ENCODE measurements around the gene ATP2B2. TPM values are rescaled to one million over a fixed set of nuclear protein-coding genes. Genes with fewer than 3 reads are reported as not detected.

ATP2B2 gene
- total RNA-seq, 2 donors from 2014 or later = 0.07 to 0.11 TPM

DNA sequence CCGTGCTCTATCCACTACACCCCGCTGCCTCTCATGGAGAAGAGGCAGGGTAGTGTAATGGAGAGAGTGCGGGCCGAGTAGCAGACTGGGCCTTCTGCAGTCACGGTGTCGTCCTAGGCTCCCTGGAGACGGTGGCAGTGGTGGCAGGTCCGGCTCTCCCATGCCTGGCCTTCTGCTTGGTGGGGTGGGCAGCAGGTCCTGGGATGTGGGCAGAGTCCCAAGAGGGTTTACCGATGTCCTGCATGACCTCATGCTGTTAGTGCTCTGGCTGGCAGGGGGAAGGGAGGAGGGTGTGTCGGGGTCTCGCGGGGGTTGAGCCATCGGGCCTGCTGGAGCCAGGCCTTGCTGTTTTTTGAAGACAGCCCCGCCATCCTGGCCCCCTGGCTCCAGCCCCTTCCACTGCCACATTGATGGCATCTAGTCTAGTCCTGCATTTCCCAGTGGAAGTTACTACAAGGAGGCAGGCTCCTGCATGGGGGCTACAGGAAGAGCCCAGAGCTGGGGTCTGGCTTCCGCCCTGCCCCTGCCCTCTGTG, 110.8 kb downstream of the ATP2B2 start:
- Histone ChIP-seq H3K27me3 (no peaks in the 10 kb centered on the region), H3K9me3 (no peaks in the 10 kb centered on the region), H3K9ac (ENCODE audit: low read depth in 2 of 2, low read length in 2 of 2) (no peak overlapping the region), H3K36me3 (no peaks in the 10 kb centered on the region), H3K27ac (no peak overlapping the region), H3K4me3 (no peak overlapping the region), H3K4me1 (no peaks in the 10 kb centered on the region)
- intact Hi-C loops (cut with DNase I) = no loop called here
- DNase-seq = no peak
- TF ChIP-seq, protein P1, sequence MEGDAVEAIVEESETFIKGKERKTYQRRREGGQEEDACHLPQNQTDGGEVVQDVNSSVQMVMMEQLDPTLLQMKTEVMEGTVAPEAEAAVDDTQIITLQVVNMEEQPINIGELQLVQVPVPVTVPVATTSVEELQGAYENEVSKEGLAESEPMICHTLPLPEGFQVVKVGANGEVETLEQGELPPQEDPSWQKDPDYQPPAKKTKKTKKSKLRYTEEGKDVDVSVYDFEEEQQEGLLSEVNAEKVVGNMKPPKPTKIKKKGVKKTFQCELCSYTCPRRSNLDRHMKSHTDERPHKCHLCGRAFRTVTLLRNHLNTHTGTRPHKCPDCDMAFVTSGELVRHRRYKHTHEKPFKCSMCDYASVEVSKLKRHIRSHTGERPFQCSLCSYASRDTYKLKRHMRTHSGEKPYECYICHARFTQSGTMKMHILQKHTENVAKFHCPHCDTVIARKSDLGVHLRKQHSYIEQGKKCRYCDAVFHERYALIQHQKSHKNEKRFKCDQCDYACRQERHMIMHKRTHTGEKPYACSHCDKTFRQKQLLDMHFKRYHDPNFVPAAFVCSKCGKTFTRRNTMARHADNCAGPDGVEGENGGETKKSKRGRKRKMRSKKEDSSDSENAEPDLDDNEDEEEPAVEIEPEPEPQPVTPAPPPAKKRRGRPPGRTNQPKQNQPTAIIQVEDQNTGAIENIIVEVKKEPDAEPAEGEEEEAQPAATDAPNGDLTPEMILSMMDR (IDR thresholded peaks at IDR 0.05) = no peak

DNA sequence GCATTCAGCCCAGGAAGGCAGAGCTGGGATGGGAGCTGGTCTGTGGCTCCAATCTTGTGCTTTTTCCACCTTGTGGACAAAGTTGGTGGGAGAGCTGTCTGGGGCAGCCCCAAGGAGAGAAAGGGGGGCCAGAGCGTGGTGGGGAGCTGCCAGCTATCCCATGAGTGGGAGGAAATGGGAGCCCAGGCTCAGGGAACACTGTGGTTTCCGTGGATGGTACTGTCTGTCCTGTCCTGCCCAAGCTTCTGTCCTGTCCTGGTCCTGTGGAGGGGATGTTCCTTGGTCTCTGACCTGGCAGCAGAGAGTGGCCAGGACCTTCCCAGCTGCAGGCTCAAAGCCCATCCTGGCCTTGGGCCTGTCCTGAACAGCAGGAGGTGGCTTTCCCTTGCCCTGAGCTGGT, 111.9 kb downstream of the ATP2B2 start:
- no peak overlapping the region for H3K4me3 ChIP-seq
- no peaks in the 10 kb centered on the region for H3K9me3 ChIP-seq
- intact Hi-C loops (cut with DNase I) = no loop called here
- H3K4me1 ChIP-seq = no peaks in the 10 kb centered on the region
- TF ChIP-seq, protein P1 (IDR thresholded peaks at IDR 0.05) = no peak
- H3K36me3 ChIP-seq = no peaks in the 10 kb centered on the region
- H3K27ac ChIP-seq = no peak overlapping the region
- no peak for DNase-seq
- no peak overlapping the region for H3K9ac ChIP-seq (ENCODE audit: low read depth in 2 of 2, low read length in 2 of 2)
- H3K27me3 ChIP-seq = no peaks in the 10 kb centered on the region

DNA sequence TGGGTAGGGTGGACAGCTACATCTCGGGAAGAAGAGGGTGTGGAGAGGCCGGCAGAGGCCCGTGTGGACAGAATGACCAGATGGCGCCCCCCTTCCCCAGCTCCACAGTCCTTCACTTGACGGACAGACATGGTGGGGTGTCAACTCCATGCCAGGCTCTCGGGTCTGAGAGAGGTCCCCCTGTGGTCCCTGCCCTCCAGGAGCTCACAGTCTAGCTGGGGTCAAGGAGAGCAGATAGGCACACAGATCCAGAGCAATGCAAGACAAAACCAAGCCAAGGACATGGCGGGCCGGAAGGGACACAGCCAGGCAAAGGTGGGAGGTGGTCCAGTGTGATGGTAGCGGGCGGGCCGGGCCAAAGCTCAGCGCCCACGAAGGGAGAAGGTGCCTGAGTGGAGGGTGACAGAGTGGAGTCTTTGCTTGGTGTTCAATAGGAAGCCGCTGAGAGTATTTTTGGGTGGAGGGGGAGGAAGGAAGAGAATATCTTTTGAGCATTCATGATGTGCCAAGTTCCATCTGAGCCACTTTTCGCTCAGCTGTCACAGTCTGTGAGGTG, 112.4 kb downstream of the ATP2B2 start:
- DNase-seq = no peak
- Histone ChIP-seq H3K9ac (ENCODE audit: low read depth in 2 of 2, low read length in 2 of 2) (no peak overlapping the region), H3K27ac (no peak overlapping the region), H3K36me3 (no peaks in the 10 kb centered on the region), H3K9me3 (no peaks in the 10 kb centered on the region), H3K27me3 (no peaks in the 10 kb centered on the region), H3K4me1 (no peaks in the 10 kb centered on the region), H3K4me3 (no peak overlapping the region)
- TF ChIP-seq, protein P1 (IDR thresholded peaks at IDR 0.05) = no peak
- intact Hi-C loops (cut with DNase I) = no loop called here

DNA sequence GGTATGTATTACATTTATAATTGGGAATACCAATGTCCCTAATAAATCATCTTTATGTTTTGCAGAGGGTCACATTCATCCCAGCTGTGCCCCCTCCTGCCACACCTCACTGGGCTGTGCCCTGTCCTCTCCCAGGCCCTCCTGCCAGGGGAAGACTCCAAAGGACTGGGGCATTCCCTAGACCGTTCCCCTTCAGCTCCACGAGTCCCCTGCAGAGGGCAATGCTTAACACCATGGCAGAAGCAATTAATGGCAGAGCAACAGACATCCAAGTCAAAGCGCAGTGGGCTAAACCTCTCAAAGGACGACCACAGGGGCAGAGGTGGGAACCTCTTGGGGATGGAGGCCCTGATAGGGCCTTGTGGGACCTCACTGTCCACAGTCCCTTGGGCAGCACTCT, 113.1 kb downstream of the ATP2B2 start:
- intact Hi-C loops (cut with DNase I) = no loop called here
- no peaks in the 10 kb centered on the region for H3K36me3 ChIP-seq
- no peaks in the 10 kb centered on the region for H3K27me3 ChIP-seq
- H3K9ac ChIP-seq (ENCODE audit: low read depth in 2 of 2, low read length in 2 of 2) = no peak overlapping the region
- H3K27ac ChIP-seq = no peak overlapping the region
- no peak overlapping the region for H3K4me3 ChIP-seq
- TF ChIP-seq, protein P1 (IDR thresholded peaks at IDR 0.05) = no peak
- no peaks in the 10 kb centered on the region for H3K9me3 ChIP-seq
- no peak for DNase-seq
- no peaks in the 10 kb centered on the region for H3K4me1 ChIP-seq

DNA sequence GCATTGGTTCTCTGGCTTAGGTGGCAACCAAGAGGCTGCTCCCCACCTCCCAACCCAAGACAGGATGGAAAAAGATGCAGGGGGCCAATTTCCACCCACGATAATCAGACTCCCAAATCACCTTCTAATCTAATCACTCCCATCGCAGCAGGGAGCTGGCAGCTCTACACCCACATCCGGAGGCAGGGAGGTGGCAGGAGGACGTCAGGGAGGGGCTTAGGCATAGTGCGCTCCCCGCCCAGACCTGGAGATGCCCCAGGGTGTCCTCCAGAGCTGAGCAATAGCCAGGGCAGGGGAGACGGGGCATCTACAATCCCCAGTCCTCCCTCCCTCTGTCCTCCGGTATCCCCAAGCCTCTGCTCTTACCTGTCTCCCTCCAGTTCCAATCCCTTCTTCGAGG, 114.0 kb downstream of the ATP2B2 start:
- intact Hi-C loops (cut with DNase I) = no loop called here
- no peak for DNase-seq
- no peaks in the 10 kb centered on the region for H3K9me3 ChIP-seq
- no peak overlapping the region for H3K27ac ChIP-seq
- TF ChIP-seq, protein P1 (IDR thresholded peaks at IDR 0.05) = no peak
- no peak overlapping the region for H3K9ac ChIP-seq (ENCODE audit: low read depth in 2 of 2, low read length in 2 of 2)
- H3K36me3 ChIP-seq = no peaks in the 10 kb centered on the region
- H3K27me3 ChIP-seq = no peaks in the 10 kb centered on the region
- H3K4me3 ChIP-seq = no peak overlapping the region
- H3K4me1 ChIP-seq = no peaks in the 10 kb centered on the region
